ENCODE data around the gene GRID1.

- TF ChIP-seq POLR2AphosphoS5 (IDR thresholded peaks at IDR 0.05; ENCODE audit: low read depth, low read length) (no peak), POLR2A (IDR thresholded peaks at IDR 0.05; ENCODE audit: low read depth, low read length) (no peak), TAF1 (IDR thresholded peaks at IDR 0.05; ENCODE audit: low read depth, low read length) (no peak), SPI1 (IDR thresholded peaks at IDR 0.05; ENCODE audit: low read depth, low read length) (no peak), POU2F2 (IDR thresholded peaks at IDR 0.05; ENCODE audit: low read depth, low read length) (no peak)
These were observed 724.0 kb downstream of the GRID1 start for GRCh38 chr10:85642421-85643170.

Data from GM12891 (cell line).